Measurements from ENCODE around the gene POLR2I.
A peak's percentile ranks its signal among the peaks of the same experiment; 100 is the strongest.
"Not testable (repeated sequence)": the region's sequence is repeated elsewhere in the genome, so short reads cannot be mapped to it uniquely, and the experiment has no call there.

The POLR2I gene

DNA sequence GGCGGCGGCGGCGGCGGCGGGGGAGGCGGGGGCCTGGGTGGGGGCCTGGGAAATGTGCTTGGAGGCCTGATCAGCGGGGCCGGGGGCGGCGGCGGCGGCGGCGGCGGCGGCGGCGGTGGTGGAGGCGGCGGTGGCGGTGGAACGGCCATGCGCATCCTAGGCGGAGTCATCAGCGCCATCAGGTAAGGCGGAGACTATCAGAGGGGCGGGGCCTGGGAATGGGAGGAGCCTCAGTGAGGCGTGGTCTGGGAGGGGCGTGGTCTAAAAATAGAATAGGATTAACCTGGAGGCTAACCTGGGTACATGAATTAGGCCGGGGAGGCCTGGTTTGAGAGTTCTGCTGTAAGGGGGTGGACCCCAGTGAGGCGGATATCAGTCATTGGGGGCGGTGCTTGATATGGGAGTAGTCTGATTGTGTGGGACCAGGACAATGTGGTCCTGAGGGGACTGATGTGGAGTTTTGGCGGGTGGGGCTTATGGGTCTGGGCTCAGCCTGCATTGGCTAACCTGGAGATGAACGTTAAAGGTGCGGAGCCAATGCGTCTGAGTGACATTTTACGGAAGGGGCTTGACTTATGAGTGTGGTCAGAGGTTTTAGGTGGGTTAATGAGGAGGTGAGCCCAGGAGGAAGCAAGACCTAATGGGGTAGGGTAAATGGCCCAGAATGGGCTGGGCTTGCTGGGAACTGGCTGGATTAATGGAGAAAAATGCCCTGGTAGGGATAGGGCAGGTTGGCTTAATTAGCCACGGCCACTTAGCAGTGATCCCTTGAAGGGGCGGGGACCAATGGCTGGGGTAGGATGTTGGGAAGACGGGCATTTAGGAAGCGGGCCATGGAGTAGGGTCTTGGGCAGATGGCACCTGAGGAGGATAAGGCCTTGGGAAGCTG is 26.6 kb upstream of the POLR2I start:
- Mint-ChIP-seq H3K27ac (peak overlapping the region; percentile 94), H3K4me3 (peak overlapping the region; percentile 98), H3K27me3 (no peaks in the 10 kb centered on the region), H3K36me3 (ENCODE audit: low read depth) (peaks cover 64% of the 10 kb centered on the region), H3K4me1 (ENCODE audit: low read depth) (peaks cover 36% of the 10 kb centered on the region), H3K9me3 (no peaks in the 10 kb centered on the region)
- intact Hi-C loops (cut with micrococcal nuclease): loop anchor here (10.0 kb wide), 1 partner anchor 74 kb away; the partner anchor contains the start of genes ZNF146 and ZNF565

DNA sequence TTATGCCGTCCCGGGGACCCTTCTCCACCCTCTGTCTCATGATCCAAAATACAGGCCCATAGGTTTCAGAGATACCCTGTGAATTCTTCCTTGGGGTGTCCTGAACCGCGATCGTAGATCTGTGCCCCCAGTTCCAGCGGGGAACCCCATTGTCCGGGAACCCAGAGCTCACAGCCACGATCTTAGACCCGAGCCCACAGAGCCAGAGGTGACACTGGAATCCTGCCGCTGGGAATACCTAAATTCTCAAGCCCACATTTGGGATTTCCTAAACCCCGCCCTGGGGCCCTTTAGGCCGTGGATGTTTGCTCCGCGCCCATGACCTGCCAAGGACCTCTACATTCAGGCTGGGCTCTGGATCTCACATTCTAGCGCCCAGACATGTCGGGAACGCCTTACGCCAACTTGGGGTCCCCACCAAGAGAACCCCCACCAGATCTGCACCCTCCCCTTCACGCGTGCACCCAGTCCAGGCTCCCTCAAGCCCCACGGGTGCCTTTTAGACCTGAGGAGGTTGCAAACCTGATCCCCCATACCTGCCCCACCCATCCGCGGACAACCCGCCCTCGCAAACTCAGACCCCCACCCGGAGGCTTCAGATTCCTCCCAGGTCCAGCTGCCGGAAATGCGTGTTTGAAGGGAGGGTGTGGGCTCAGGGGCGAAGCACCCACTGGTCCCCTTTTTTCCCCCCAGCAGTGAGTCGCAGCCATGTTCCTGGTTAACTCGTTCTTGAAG is 25.8 kb upstream of the POLR2I start:
- intact Hi-C loops (cut with micrococcal nuclease): loop anchor here (10.0 kb wide), 1 partner anchor 74 kb away; the partner anchor contains the start of genes ZNF146 and ZNF565
- peak overlapping the region; percentile 98 for H3K4me3 Mint-ChIP-seq

DNA sequence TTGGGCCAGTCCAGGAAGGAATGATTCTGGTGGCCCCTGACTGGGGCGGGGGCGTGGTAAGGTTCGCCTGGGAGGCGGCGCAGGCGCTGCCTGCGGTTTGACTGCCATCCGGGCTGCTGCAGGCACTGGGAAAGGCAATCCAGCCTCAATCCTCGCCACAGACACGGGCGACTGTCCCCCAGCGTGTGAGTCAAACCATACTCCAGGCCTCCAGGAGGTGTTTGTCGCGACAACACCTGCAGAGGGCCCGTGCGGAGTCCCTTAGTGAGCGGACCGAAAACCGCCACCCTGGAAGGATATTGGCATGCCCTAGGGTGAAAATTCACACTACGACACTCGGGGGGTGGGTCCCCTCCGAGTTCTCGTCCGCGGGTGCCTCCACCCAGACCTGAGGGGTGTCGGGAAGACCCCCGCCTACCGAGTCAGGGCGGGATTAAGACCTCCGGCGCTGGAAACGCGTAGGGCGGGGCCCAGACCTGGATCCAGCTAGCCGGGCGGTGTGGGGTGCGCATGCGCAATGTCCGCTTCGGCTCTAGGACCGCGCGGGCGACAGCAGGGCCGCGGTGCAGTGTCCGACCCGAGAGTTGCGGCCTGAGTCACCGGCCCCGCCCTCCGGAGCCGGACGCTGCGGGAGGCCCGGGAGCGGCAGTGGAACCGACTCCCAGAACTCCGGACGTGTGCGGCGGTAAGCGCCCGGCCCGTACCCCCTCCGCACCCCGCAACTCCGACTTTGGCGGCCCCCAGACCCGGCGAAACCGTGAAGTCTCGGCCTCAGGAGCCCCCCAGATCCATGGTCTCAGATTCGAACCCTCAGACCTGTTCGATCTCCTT is 25.0 kb upstream of the POLR2I start, which contains the start of gene CAPNS1:
Gene CAPNS1, plus strand, starts transcription at position 594 of the 831 bp plus-strand sequence. CDS start 946 bp downstream, outside the sequence.
- Mint-ChIP-seq H3K4me1 (ENCODE audit: low read depth) (peaks cover 39% of the 10 kb centered on the region), H3K9me3 (no peaks in the 10 kb centered on the region), H3K27me3 (peaks cover 6% of the 10 kb centered on the region), H3K36me3 (ENCODE audit: low read depth) (peaks cover 48% of the 10 kb centered on the region), H3K27ac (peak within 1 kb of the TSS; percentile 94), H3K4me3 (peak within 1 kb of the TSS; percentile 98)
- intact Hi-C loops (cut with micrococcal nuclease): loop anchor here (1.0 to 10.0 kb wide), 2 partner anchors 11 to 75 kb away; partner anchors contain the start of genes ZNF146 and ZNF565

More for the DNA sequence above, 25.8 kb upstream of the POLR2I start:
- no peaks in the 10 kb centered on the region for H3K9me3 Mint-ChIP-seq
- H3K4me1 Mint-ChIP-seq (ENCODE audit: low read depth): peaks cover 34% of the 10 kb centered on the region
- H3K27ac Mint-ChIP-seq: peak overlapping the region; percentile 94
- H3K27me3 Mint-ChIP-seq: peaks cover 2% of the 10 kb centered on the region
- peaks cover 56% of the 10 kb centered on the region for H3K36me3 Mint-ChIP-seq (ENCODE audit: low read depth)

DNA sequence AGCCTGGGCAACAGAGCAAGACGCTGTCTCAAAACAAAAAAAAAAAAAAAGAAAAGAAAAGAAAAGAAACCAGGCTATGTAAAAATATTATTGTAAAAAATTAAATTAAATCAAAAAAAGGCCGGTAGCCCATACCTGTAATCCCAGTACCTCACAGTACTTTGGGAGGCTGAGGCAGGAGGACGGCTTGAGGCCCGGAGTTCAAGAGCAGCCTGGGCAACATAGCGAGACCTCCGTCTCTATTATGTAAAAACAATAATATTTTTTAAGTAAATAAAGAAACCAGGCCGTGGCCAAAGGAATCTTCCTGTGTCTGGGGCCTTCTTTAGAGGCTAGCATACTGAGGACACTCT is 24.4 kb upstream of the POLR2I start:
- Mint-ChIP-seq H3K36me3 (ENCODE audit: low read depth) (peaks cover 42% of the 10 kb centered on the region), H3K27me3 (peaks cover 6% of the 10 kb centered on the region), H3K27ac (peak overlapping the region; percentile 94), H3K4me1 (ENCODE audit: low read depth) (peaks cover 39% of the 10 kb centered on the region), H3K4me3 (peak overlapping the region; percentile 98), H3K9me3 (no peaks in the 10 kb centered on the region)
- intact Hi-C loops (cut with micrococcal nuclease): loop anchor here (1.0 kb wide), 1 partner anchor 11 kb away; no protein-coding TSS in a partner anchor

DNA sequence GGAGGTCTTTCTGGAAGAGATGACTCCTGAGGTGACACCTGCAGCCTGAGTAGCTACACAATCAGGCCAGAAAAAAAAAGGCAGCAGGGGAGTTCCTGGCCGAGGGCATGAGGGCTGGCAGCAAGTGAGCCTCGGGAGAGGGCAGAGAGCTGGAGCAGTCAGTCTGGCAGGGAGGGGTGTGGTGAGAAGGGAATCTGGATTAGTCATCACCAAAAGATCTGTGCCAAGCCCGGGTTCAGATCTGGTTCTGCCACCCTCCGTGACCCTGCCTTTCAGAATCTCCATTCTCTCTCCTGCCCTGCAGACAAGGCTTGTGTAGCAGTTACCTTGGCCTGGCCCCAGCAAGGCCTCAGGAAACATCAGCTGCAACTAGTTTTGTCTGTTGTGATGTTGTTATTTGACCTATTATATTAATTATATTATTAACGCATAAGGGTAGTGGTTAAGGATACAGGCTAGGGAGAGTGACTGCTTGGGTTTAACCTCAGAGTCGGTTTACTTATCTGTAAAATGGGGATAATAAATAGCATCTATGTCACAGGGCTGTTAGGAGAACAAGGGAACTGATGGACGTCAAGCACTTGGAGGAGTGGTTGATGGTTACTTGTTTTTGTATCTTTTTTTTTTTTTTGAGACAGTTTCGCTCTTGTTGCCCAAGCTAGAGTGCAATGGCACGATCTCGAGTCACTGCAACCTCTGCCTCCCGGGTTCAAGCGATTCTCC is 22.4 kb upstream of the POLR2I start:
- intact Hi-C loops (cut with micrococcal nuclease): no loop called here
- Mint-ChIP-seq H3K27me3 (peaks cover 6% of the 10 kb centered on the region), H3K9me3 (no peaks in the 10 kb centered on the region), H3K27ac (peak overlapping the region; percentile 42), H3K4me1 (ENCODE audit: low read depth) (peaks cover 38% of the 10 kb centered on the region), H3K36me3 (ENCODE audit: low read depth) (peaks cover 27% of the 10 kb centered on the region), H3K4me3 (no peak overlapping the region)

DNA sequence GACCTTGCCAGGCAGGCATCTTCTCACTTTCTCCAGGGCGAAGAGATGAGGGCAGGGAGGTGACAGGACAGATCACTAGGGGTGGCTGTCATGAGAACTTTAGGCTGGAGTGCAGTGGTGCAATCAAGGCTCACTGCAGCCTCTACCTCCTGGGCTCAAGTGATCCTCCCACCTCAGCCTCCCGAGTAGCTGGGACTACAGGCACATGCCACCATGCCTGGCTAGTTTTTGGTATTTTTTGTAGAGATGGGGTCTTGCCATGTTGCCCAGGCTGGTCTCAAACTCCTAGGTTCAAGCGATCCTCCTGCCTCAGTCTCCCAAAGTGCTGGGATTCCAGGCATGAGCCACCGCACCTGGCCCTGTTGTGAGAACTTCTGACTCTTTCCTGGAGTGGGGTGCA is 20.2 kb upstream of the POLR2I start:
- not testable (repeated sequence) for H3K9me3 Mint-ChIP-seq

DNA sequence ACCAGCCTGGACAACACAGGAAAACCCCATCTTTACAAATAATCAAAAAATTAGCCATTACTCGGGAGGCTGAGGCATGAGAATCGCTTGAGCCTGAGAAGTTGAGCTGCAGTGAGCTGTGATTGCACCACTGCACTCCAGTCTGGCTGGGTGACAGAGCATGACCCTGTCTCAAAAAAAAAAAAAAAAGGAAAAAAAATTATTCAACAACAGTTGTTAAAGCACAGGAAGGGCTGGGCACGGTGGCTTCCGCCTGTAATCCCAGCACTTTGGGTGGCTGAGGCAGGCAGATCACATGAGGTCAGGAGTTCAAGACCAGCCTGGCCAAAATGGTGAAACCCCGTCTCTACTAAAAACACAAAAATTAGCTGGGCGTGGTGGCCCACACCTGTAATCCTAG is 16.5 kb upstream of the POLR2I start:
- intact Hi-C loops (cut with micrococcal nuclease): not testable (repeated sequence)
- peak overlapping the region; percentile 82 for H3K27ac Mint-ChIP-seq

More for the DNA sequence above, 20.2 kb upstream of the POLR2I start:
- H3K27me3 Mint-ChIP-seq; H3K36me3 Mint-ChIP-seq (ENCODE audit: low read depth); intact Hi-C loops (cut with micrococcal nuclease); H3K4me3 Mint-ChIP-seq: not testable (repeated sequence)
- Mint-ChIP-seq H3K4me1 (ENCODE audit: low read depth) (peaks cover 37% of the 10 kb centered on the region), H3K27ac (peak overlapping the region; percentile 65)

DNA sequence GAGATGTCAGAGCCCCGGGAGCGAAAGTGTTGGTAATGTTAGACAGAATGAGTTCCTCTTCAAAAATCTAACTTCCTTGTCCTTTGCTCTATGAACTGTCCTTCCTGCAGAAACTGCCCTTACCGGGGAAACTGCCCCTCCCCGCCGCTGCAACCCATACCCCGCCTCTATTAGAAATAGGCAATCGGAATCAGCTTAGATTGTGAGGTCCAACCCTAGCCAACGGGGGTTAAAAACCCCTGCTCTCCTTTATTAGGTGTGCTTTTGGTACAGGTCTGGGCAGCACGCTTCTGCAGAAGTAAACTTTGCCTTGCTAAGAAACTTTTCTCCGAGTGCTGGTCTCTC is 13.7 kb upstream of the POLR2I start:
- Mint-ChIP-seq H3K9me3 (no peaks in the 10 kb centered on the region), H3K4me3 (peak overlapping the region; percentile 89), H3K36me3 (ENCODE audit: low read depth) (peaks cover 29% of the 10 kb centered on the region), H3K4me1 (ENCODE audit: low read depth) (peaks cover 37% of the 10 kb centered on the region), H3K27me3 (no peaks in the 10 kb centered on the region), H3K27ac (peak overlapping the region; percentile 98)
- intact Hi-C loops (cut with micrococcal nuclease): loop anchor here (1.0 kb wide), 1 partner anchor 11 kb away; no protein-coding TSS in a partner anchor

More for the DNA sequence above, 16.5 kb upstream of the POLR2I start:
- H3K4me3 Mint-ChIP-seq; H3K9me3 Mint-ChIP-seq; H3K27me3 Mint-ChIP-seq; H3K36me3 Mint-ChIP-seq (ENCODE audit: low read depth): not testable (repeated sequence)
- peaks cover 41% of the 10 kb centered on the region for H3K4me1 Mint-ChIP-seq (ENCODE audit: low read depth)

DNA sequence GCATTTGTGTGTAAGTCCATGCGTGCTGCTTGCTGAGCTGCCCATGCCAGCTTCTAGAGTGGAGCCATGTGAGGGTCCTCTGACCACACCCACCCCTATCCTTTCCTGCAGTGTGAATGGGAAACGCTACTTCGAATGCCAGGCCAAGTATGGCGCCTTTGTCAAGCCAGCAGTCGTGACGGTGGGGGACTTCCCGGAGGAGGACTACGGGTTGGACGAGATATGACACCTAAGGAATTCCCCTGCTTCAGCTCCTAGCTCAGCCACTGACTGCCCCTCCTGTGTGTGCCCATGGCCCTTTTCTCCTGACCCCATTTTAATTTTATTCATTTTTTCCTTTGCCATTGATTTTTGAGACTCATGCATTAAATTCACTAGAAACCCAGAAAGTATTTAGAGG is 10.9 kb upstream of the POLR2I start:
- Mint-ChIP-seq H3K4me1 (ENCODE audit: low read depth) (peaks cover 23% of the 10 kb centered on the region), H3K9me3 (no peaks in the 10 kb centered on the region), H3K36me3 (ENCODE audit: low read depth) (peaks cover 57% of the 10 kb centered on the region), H3K27ac (no peak overlapping the region), H3K27me3 (no peaks in the 10 kb centered on the region), H3K4me3 (no peak overlapping the region)
- intact Hi-C loops (cut with micrococcal nuclease): no loop called here

DNA sequence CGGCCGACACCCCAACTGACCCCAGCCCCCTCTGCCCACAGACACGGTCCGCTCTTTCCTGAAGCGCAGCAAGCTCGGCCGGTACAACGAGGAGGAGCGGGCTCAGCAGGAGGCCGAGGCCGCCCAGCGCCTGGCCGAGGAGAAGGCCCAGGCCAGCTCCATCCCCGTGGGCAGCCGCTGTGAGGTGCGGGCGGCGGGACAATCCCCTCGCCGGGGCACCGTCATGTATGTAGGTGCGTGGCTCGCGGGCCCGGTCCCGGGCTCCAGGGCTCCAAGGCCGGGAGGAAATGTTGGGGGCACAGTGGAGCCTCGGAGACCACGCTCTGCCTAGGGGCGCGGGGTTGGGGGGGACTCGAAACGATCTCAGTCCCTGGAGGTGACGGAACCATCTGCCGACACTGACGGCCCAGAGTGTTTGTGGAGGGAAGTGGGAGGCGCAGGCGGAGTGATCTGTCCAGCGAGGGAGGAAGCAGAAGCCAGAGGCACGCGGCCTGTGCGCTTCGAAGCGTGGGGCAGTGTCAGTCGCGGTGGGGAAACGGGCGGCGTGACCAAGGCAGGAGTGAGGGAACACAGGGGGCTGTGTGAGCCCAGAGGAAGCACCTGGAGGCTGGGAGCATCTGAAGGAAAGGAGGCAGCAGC is 6.9 kb upstream of the POLR2I start:
- intact Hi-C loops (cut with micrococcal nuclease): no loop called here
- Mint-ChIP-seq H3K27ac (no peak overlapping the region), H3K36me3 (ENCODE audit: low read depth) (peaks cover 97% of the 10 kb centered on the region)

DNA sequence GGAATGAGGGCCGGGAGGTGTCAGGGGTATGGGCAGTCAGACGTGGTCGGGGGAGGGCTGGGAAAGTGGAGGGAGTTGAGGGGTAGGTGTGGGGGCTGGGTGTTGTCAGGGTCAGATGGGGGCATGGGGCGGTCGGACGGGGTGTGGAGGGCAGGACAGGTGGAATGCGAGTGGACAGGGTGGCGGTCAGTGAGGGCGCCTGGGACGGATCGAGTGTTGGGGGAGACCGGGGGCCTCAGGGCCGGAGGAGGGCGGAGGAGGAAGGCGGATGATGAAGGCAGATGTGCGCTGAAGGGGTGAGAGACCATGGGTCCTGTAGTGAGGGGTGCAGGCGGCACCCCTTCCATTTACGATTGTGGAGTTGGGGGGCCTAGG is 6.3 kb upstream of the POLR2I start:
- no peaks in the 10 kb centered on the region for H3K9me3 Mint-ChIP-seq
- intact Hi-C loops (cut with micrococcal nuclease): no loop called here
- H3K27ac Mint-ChIP-seq: no peak overlapping the region
- no peaks in the 10 kb centered on the region for H3K27me3 Mint-ChIP-seq
- peaks cover 100% of the 10 kb centered on the region for H3K36me3 Mint-ChIP-seq (ENCODE audit: low read depth)
- no peak overlapping the region for H3K4me3 Mint-ChIP-seq
- H3K4me1 Mint-ChIP-seq (ENCODE audit: low read depth): peaks cover 31% of the 10 kb centered on the region

More for the DNA sequence above, 6.9 kb upstream of the POLR2I start:
- Mint-ChIP-seq H3K4me1 (ENCODE audit: low read depth) (peaks cover 25% of the 10 kb centered on the region), H3K9me3 (no peaks in the 10 kb centered on the region), H3K4me3 (no peak overlapping the region), H3K27me3 (no peaks in the 10 kb centered on the region)

DNA sequence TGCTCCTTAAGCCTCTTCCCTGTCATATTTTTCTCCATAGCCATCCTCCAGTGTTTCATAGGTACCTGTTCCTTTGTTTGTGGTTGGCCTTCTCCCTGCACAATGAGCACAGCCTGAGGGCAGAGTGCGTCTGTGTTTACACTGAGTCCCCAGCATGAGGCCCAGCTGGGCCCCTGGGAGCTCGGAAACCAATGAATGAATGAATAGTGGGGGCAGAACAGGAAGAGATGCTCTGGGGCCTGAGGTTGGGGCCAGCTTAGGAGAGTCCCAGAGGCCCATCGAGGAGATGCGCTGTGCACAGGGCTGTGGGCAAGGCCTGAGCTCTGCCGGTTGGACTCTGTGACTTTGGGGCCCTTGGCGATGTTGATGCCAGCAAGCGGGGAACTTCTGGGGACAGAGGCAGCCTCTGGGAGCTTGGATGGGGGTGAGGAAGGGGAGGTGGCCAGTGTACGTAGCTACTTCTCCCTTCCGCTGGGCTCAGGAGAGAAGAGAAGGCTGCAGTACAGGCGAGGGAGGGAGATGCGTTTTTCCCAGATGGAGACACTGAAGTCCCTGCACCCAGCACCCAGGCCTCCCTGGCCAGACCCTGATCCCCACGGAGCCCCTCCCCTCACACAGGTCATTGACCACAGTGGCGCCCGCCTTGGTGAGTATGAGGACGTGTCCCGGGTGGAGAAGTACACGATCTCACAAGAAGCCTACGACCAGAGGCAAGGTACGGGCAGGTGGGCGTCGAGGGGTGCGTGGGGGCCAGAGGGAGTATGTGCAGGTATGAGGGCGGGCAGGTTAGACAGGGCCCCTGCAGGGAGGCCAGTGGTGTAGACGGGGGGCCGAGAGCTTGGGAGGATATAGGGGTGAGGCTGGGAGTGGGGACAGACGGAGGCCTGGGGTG is 5.7 kb upstream of the POLR2I start:
- Mint-ChIP-seq H3K4me3 (no peak overlapping the region), H3K4me1 (ENCODE audit: low read depth) (peaks cover 32% of the 10 kb centered on the region), H3K27ac (no peak overlapping the region), H3K36me3 (ENCODE audit: low read depth) (peaks cover 99% of the 10 kb centered on the region), H3K9me3 (no peaks in the 10 kb centered on the region), H3K27me3 (no peaks in the 10 kb centered on the region)
- intact Hi-C loops (cut with micrococcal nuclease): no loop called here

Data from dendritic cell treated with granulocyte-macrophage colony-stimulating factor and Interleukin-4, amounts not matched to agents 40 ng/mL and 50 ng/mL, for 4 days (primary cell).